HepG2 (cell line): ENCODE data around the gene FLT3LG.

Source experiments
- ESRRA ChIP-seq: sonication (generic); formaldehyde crosslinking; IDR thresholded peaks from 2 replicates; pipeline ENCODE4 v1.5.1; 2020; ENCODE audit warnings: mild to moderate bottlenecking, low read depth, missing genetic modification reagents
- KLF16 ChIP-seq, 2 experiments: sonication (generic) in 1 of 2; formaldehyde crosslinking in 1 of 2; IDR thresholded peaks; 2 replicates each; pipeline versions ENCODE4 v1.6.1 to v1.8.0; 2016 to 2023; ENCODE audit warnings: missing genetic modification reagents in 2 of 2, missing compliant biosample characterization in 1 of 2
- POLR2A ChIP-seq, 2 experiments: IDR thresholded peaks; 2 replicates each; pipeline ENCODE4 v1.6.1; 2011; ENCODE audit warnings: low read depth in 2 of 2, low read length in 2 of 2, mild to moderate bottlenecking in 1 of 2, moderate library complexity in 1 of 2; ENCODE audit not compliant: insufficient read depth in 1 of 2
- RFX1 ChIP-seq: fragments of 450-650 bp; IDR thresholded peaks from 2 replicates; pipeline ENCODE4 v1.6.1; 2017
- SCMH1 ChIP-seq: sonication (generic); formaldehyde crosslinking; IDR thresholded peaks from 2 replicates; pipeline ENCODE4 v1.9.0; 2021; ENCODE audit warnings: missing genetic modification reagents, mild to moderate bottlenecking, borderline replicate concordance
- ZNF768 ChIP-seq: sonication (generic); formaldehyde crosslinking; IDR thresholded peaks from 2 replicates; pipeline ENCODE4 v1.4.0; 2020; ENCODE audit warnings: missing genetic modification reagents
- ZSCAN29 ChIP-seq: sonication (generic); formaldehyde crosslinking; conservative IDR thresholded peaks from 2 replicates; pipeline ENCODE4 v1.4.0; 2020; ENCODE audit warnings: mild to moderate bottlenecking, missing genetic modification reagents
- TF ChIP-seq, protein P1 (sequence below): sonication (generic); formaldehyde crosslinking; IDR thresholded peaks from 2 replicates; pipeline ENCODE4 v1.5.0; 2020; ENCODE audit warnings: mild to moderate bottlenecking, missing genetic modification reagents, moderate library complexity

DNA sequence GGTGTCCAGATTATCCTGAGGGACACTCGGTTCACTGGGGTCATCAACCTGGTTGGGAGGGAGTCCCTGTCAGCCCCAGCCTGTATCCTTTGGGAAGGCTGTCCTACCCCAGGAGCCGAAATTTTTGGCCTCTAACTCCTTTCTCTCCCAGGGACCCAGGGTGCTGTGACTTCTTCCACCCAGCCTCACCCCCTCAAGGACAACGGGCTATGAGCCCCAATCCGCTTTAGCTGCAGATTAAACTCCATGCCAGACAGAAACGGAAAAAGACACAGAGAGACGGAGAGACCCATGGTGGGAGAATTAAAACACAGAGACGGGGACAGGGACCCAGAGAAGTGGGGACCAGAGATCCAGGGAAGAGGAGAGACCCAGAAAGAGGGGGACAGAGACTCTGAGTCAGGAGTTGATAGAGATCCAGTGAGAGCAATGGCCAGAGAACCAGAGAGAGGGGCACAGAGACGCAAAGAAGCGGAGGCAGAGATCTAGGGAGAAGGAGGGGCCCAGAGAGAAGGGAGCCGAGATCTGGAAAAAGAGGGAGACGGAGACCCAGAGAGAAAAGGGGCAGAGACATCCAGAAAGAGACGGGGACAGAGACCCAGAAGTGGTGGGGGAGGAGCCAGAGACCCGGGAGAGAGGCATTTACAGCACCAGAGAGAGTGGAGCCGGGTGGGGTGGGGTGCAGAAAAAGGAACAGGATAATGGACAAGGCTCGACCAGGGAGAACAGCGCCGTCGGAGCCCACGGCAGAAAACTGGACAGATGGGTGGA is 33.4 kb upstream of the FLT3LG start:
- TF ChIP-seq RFX1 (no peak), SCMH1 (no peak), ESRRA (CRISPR knock-in tag) (no peak), KLF16 (CRISPR knock-in tag; IDR thresholded peaks at IDR 0.05) (no peak), ZNF768 (CRISPR knock-in tag) (no peak), POLR2A (IDR thresholded peaks at IDR 0.05; ENCODE audit: insufficient read depth in 1 of 2, low read depth in 2 of 2, low read length in 2 of 2) (no peak), ZSCAN29 (CRISPR knock-in tag) (no peak)
- TF ChIP-seq, protein P1, sequence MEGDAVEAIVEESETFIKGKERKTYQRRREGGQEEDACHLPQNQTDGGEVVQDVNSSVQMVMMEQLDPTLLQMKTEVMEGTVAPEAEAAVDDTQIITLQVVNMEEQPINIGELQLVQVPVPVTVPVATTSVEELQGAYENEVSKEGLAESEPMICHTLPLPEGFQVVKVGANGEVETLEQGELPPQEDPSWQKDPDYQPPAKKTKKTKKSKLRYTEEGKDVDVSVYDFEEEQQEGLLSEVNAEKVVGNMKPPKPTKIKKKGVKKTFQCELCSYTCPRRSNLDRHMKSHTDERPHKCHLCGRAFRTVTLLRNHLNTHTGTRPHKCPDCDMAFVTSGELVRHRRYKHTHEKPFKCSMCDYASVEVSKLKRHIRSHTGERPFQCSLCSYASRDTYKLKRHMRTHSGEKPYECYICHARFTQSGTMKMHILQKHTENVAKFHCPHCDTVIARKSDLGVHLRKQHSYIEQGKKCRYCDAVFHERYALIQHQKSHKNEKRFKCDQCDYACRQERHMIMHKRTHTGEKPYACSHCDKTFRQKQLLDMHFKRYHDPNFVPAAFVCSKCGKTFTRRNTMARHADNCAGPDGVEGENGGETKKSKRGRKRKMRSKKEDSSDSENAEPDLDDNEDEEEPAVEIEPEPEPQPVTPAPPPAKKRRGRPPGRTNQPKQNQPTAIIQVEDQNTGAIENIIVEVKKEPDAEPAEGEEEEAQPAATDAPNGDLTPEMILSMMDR (CRISPR knock-in tag): no peak
